KMS-11 (cell line): Measurements from ENCODE around the gene PYY.

Experiments
- H2AFZ ChIP-seq: fragments of 200-600 bp; sonication (generic); 2 replicates; pipeline ENCODE4 v1.6.1; 2016; ENCODE audit warnings: antibody characterized with exemption, mixed run types, low read depth
- H3K27ac ChIP-seq: fragments of 200-600 bp; sonication (generic); 2 replicates; pipeline ENCODE4 v1.6.1; 2016; ENCODE audit warnings: mild to moderate bottlenecking, mixed run types
- H3K27me3 ChIP-seq: fragments of 200-600 bp; sonication (generic); 2 replicates; pipeline ENCODE4 v1.6.1; 2017; ENCODE audit warnings: mild to moderate bottlenecking, low read depth, mixed run types, moderate library complexity; ENCODE audit not compliant: insufficient read depth
- H3K36me3 ChIP-seq: fragments of 200-600 bp; sonication (generic); 2 replicates; pipeline ENCODE4 v1.6.1; 2017; ENCODE audit warnings: mild to moderate bottlenecking, mixed run types; ENCODE audit not compliant: insufficient read depth
- H3K4me1 ChIP-seq: fragments of 200-600 bp; sonication (generic); 2 replicates; pipeline ENCODE4 v1.6.1; 2016; ENCODE audit warnings: mild to moderate bottlenecking, low read depth, mixed run types; ENCODE audit not compliant: poor library complexity, severe bottlenecking
- H3K4me2 ChIP-seq: fragments of 200-600 bp; sonication (generic); 2 replicates; pipeline ENCODE4 v1.7.0; 2016; ENCODE audit warnings: mild to moderate bottlenecking, mixed run types
- H3K4me3 ChIP-seq: fragments of 200-600 bp; sonication (generic); IDR thresholded peaks from 2 replicates; pipeline ENCODE4 v1.6.1; 2017; ENCODE audit warnings: low read depth, low read length, mixed read lengths; ENCODE audit not compliant: insufficient read depth
- H3K79me2 ChIP-seq: fragments of 200-600 bp; sonication (generic); 2 replicates; pipeline ENCODE4 v1.6.1; 2016; ENCODE audit warnings: low read depth, mixed run types; ENCODE audit not compliant: insufficient read depth
- H3K9ac ChIP-seq: fragments of 200-600 bp; sonication (generic); 2 replicates; pipeline ENCODE4 v1.6.1; 2016; ENCODE audit warnings: mild to moderate bottlenecking, mixed run types
- H4K20me1 ChIP-seq: fragments of 200-600 bp; sonication (generic); 2 replicates; pipeline ENCODE4 v1.6.1; 2016; ENCODE audit warnings: mild to moderate bottlenecking, mixed run types; ENCODE audit not compliant: insufficient read depth
- CTCF ChIP-seq: fragments of 200-600 bp; sonication (generic); conservative IDR thresholded peaks from 2 replicates; pipeline ENCODE4 v1.6.1; 2017; ENCODE audit warnings: low read depth, mild to moderate bottlenecking, antibody characterized with exemption, low read length, moderate library complexity, mixed read lengths

Gene PYY

GRCh38 chr17:43952724-43953666 lies 745 bp downstream of the PYY start:
- H3K4me3 ChIP-seq = no peak overlapping the region
- no peaks in the 10 kb centered on the region for H4K20me1 ChIP-seq
- no peaks in the 10 kb centered on the region for H3K4me1 ChIP-seq
- H3K27ac ChIP-seq = no peak overlapping the region
- no peak for TF ChIP-seq CTCF
- H3K27me3 ChIP-seq = peaks cover 8% of the 10 kb centered on the region; the same call in 1 of the 2 replicates
- no peaks in the 10 kb centered on the region for H3K36me3 ChIP-seq
- no peak overlapping the region for H3K4me2 ChIP-seq
- H3K79me2 ChIP-seq = no peaks in the 10 kb centered on the region
- no peak overlapping the region for H2AFZ ChIP-seq
- no peak overlapping the region for H3K9ac ChIP-seq

GRCh38 chr17:43952351-43952723 lies 1.4 kb downstream of the PYY start:
- no peak for TF ChIP-seq CTCF
- Histone ChIP-seq H3K4me2 (no peak overlapping the region), H3K4me3 (no peak overlapping the region), H4K20me1 (no peaks in the 10 kb centered on the region), H3K27ac (no peak overlapping the region), H3K36me3 (no peaks in the 10 kb centered on the region), H3K27me3 (peaks cover 8% of the 10 kb centered on the region; the same call in 1 of the 2 replicates), H2AFZ (no peak overlapping the region), H3K4me1 (no peaks in the 10 kb centered on the region), H3K9ac (no peak overlapping the region), H3K79me2 (no peaks in the 10 kb centered on the region)

GRCh38 chr17:43951750-43952149 lies 2.0 kb downstream of the PYY start:
- H3K9ac ChIP-seq = no peak overlapping the region
- no peak overlapping the region for H3K4me2 ChIP-seq
- no peak overlapping the region for H2AFZ ChIP-seq
- H4K20me1 ChIP-seq = no peaks in the 10 kb centered on the region
- H3K79me2 ChIP-seq = no peaks in the 10 kb centered on the region
- peaks cover 8% of the 10 kb centered on the region; the same call in 1 of the 2 replicates for H3K27me3 ChIP-seq
- H3K4me1 ChIP-seq = no peaks in the 10 kb centered on the region
- H3K4me3 ChIP-seq = no peak overlapping the region
- no peak for TF ChIP-seq CTCF
- no peak overlapping the region for H3K27ac ChIP-seq
- no peaks in the 10 kb centered on the region for H3K36me3 ChIP-seq

- H3K79me2 ChIP-seq = no peaks in the 10 kb centered on the region
- H4K20me1 ChIP-seq = no peaks in the 10 kb centered on the region
- H3K27me3 ChIP-seq = peaks cover 4% of the 10 kb centered on the region; the same call in 1 of the 2 replicates
- no peaks in the 10 kb centered on the region for H3K36me3 ChIP-seq
- no peak overlapping the region for H3K4me3 ChIP-seq
- no peaks in the 10 kb centered on the region for H3K4me1 ChIP-seq
- H3K4me2 ChIP-seq = no peak overlapping the region
- H3K27ac ChIP-seq = no peak overlapping the region
- no peak overlapping the region for H3K9ac ChIP-seq
- no peak for TF ChIP-seq CTCF
- no peak overlapping the region for H2AFZ ChIP-seq
Observed at GRCh38 chr17:43950554-43950953, 3.2 kb downstream of the PYY start.
